T-cell (primary cell): ENCODE measurements around the gene UBFD1. TPM values are rescaled to one million over a fixed set of nuclear protein-coding genes. Genes with fewer than 3 reads are reported as not detected.

Experiments used
- ATAC-seq, 4 experiments: fragments of 200-7000 bp in 3 of 4; fragments of 150-1000 bp in 1 of 4; cut with Tn5 transposase; replicated peaks in 1 of 4; 1 replicate in 3 of 4; 2 replicates in 1 of 4; pipeline ENCODE4 v1.10.0; 2021; ENCODE audit warnings: moderate library complexity in 3 of 4, mild to moderate bottlenecking in 2 of 4, moderate number of reproducible peaks in 1 of 4
- CTCF ChIA-PET, 2 donors: fragments of 300-600 bp; sonication (Branson Sonifier 250); formaldehyde crosslinking; loops; one replicate each; lab custom pipeline; 2022; ENCODE audit warnings: antibody characterized with exemption in 2 of 2; lab: Charles Lee
- POLR2A ChIA-PET, 2 donors: fragments of 300-600 bp; sonication (Branson Sonifier 250); formaldehyde crosslinking; loops; one replicate each; lab custom pipeline; 2022; ENCODE audit warnings: antibody characterized with exemption in 2 of 2; lab: Charles Lee
- DNase-seq, 35 experiments: peaks; one replicate each; pipeline versions ENCODE4 v3.0.0 to v3.0.0-alpha.2; 2013 to 2023
- H3K27ac ChIP-seq: one replicate; pipeline ENCODE4 v1.5.1; 2013; ENCODE audit warnings: low read length
- H3K27me3 ChIP-seq, 2 experiments: replicated peaks in 1 of 2; 1 replicate in 1 of 2; 2 replicates in 1 of 2; pipeline versions ENCODE4 v1.6.1 to v1.7.0; 2013; ENCODE audit warnings: low read length in 1 of 2, mixed read lengths in 1 of 2; ENCODE audit not compliant: control insufficient read depth in 2 of 2, insufficient read depth in 2 of 2; ENCODE audit errors: extremely low read depth in 1 of 2
- H3K36me3 ChIP-seq, 2 donors: 1 replicate in 1 of 2; 2 replicates in 1 of 2; pipeline versions ENCODE4 v1.6.1 to v1.7.0; 2013; ENCODE audit warnings: low read length in 1 of 2; ENCODE audit not compliant: control insufficient read depth in 2 of 2, insufficient read depth in 1 of 2; ENCODE audit errors: extremely low read depth in 1 of 2
- H3K4me1 ChIP-seq, 2 experiments: 1 replicate in 1 of 2; 2 replicates in 1 of 2; pipeline versions ENCODE4 v1.6.1 to v1.7.0; 2013; ENCODE audit warnings: low read length in 2 of 2, mixed read lengths in 1 of 2; ENCODE audit not compliant: insufficient read depth in 2 of 2, control insufficient read depth in 1 of 2; ENCODE audit errors: extremely low read depth in 1 of 2
- H3K4me3 ChIP-seq, 2 donors: 1 replicate in 1 of 2; 2 replicates in 1 of 2; pipeline versions ENCODE4 v1.5.1 to v1.7.0; 2013; ENCODE audit warnings: mild to moderate bottlenecking in 2 of 2, low read length in 1 of 2, moderate library complexity in 1 of 2; ENCODE audit not compliant: control insufficient read depth in 1 of 2; ENCODE audit errors: extremely low read depth in 1 of 2
- H3K9me3 ChIP-seq: 2 replicates; pipeline ENCODE4 v1.7.0; 2013
- H3K27ac Mint-ChIP-seq, 2 donors: one replicate each; pipeline ENCODE4 v1.8.0; 2020 to 2021; ENCODE audit warnings: mild to moderate bottlenecking in 2 of 2, mixed read lengths in 2 of 2
- H3K27me3 Mint-ChIP-seq, 2 donors: one replicate each; pipeline ENCODE4 v1.8.0; 2021 to 2022; ENCODE audit warnings: mixed read lengths in 2 of 2
- H3K36me3 Mint-ChIP-seq: one replicate; pipeline ENCODE4 v1.8.0; 2021; ENCODE audit warnings: mixed read lengths
- H3K4me1 Mint-ChIP-seq, 3 donors: one replicate each; pipeline ENCODE4 v1.8.0; 2020 to 2022; ENCODE audit warnings: mixed read lengths in 3 of 3, mild to moderate bottlenecking in 1 of 3
- H3K4me3 Mint-ChIP-seq, 3 donors: one replicate each; pipeline ENCODE4 v1.8.0; 2020 to 2022; ENCODE audit warnings: mild to moderate bottlenecking in 3 of 3, mixed read lengths in 3 of 3, moderate library complexity in 3 of 3
- H3K9me3 Mint-ChIP-seq, 3 donors: one replicate each; pipeline ENCODE4 v1.8.0; 2020 to 2022; ENCODE audit warnings: mixed read lengths in 3 of 3
- WGBS: methylation state at CpG from one replicate; pipeline ENCODE4 v1.1.5; 2013; ENCODE audit warnings: missing lambda C conversion rate; ENCODE audit not compliant: insufficient coverage; 5-methylcytosine and 5-hydroxymethylcytosine counted together
- total RNA-seq, 35 experiments: library from RNA in 6 of 35; stranded (reverse) in 6 of 35; fragments of 120-200 nt in 1 of 35; gene quantifications; one replicate each; pipeline versions ENCODE4 v1.2.1 to v1.2.4 and lab custom pipeline; 2013 to 2026

The UBFD1 gene
- total RNA-seq, 5 donors from 2014 or later (not counting 1 experiment from before 2014, with no cell fraction given): 43.6 to 49.1 (median 46.3) TPM

DNA sequence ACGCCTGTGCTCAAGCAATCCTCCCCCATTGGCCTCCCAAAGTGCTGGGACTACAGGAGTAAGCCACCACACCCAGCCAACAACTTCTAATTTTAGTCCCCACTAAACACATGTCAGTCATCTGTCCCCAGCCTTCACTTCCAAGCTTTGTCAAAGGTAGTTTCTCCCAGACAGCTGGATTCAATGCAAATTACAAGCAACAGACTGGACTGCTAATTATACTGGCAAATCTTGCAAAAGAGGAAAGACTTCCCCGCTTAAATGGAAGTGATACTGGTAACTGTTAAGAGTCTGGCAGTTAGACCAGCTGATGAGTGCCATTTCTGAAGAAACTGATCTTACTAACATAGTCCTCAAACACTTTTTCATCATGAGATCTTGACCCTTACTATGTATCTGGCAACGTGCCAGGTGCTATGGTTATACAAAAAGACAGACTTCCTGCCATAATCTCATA is 39.1 kb upstream of the UBFD1 start:
- no peaks in the 10 kb centered on the region for H3K9me3 ChIP-seq
- Mint-ChIP-seq H3K27ac (no peak overlapping the region), H3K9me3 (no peaks in the 10 kb centered on the region), H3K27me3 (no peaks in the 10 kb centered on the region), H3K4me1 (peaks cover 30 to 43% (median 32%) of the 10 kb centered on the region in 3 donors), H3K4me3 (no peak overlapping the region), H3K36me3 (peaks cover 27% of the 10 kb centered on the region)
- ATAC-seq: no peak
- WGBS: no CpG with 5 or more reads among the region's 3 CpGs
- CTCF ChIA-PET: no interaction called here
- POLR2A ChIA-PET: no interaction called here
- peaks cover 0 to 34% of the 10 kb centered on the region in 2 experiments for H3K4me1 ChIP-seq
- no peak overlapping the region for H3K27ac ChIP-seq
- H3K36me3 ChIP-seq: peaks cover 0 to 15% of the 10 kb centered on the region in 2 donors
- H3K27me3 ChIP-seq: no peaks in the 10 kb centered on the region
- H3K4me3 ChIP-seq: no peak overlapping the region
- DNase-seq: no peak

GRCh38 chr16:23519282-23519681 is 38.2 kb upstream of the UBFD1 start:
- DNase-seq (no peak), ATAC-seq (no peak)
- Histone ChIP-seq H3K4me1 (peaks cover 0 to 30% of the 10 kb centered on the region in 2 experiments), H3K9me3 (no peaks in the 10 kb centered on the region), H3K27me3 (no peaks in the 10 kb centered on the region), H3K36me3 (peaks cover 0 to 24% of the 10 kb centered on the region in 2 donors), H3K4me3 (no peak overlapping the region), H3K27ac (no peak overlapping the region)
- ChIA-PET POLR2A (no interaction called here), CTCF (no interaction called here)
- no peak overlapping the region for H3K4me3 Mint-ChIP-seq
- peaks cover 26 to 37% (median 29%) of the 10 kb centered on the region in 3 donors for H3K4me1 Mint-ChIP-seq
- no peaks in the 10 kb centered on the region for H3K9me3 Mint-ChIP-seq
- no peak overlapping the region for H3K27ac Mint-ChIP-seq
- 86% methylated on average over 1 of the region's 5 CpGs for WGBS
- peaks cover 36% of the 10 kb centered on the region for H3K36me3 Mint-ChIP-seq
- no peaks in the 10 kb centered on the region for H3K27me3 Mint-ChIP-seq

GRCh38 chr16:23520500-23520899 is 37.0 kb upstream of the UBFD1 start:
- Histone ChIP-seq H3K36me3 (peaks cover 5 to 36% of the 10 kb centered on the region in 2 donors), H3K4me3 (no peak overlapping the region), H3K9me3 (no peaks in the 10 kb centered on the region), H3K27ac (no peak overlapping the region), H3K4me1 (peaks cover 0 to 17% of the 10 kb centered on the region in 2 experiments), H3K27me3 (no peaks in the 10 kb centered on the region)
- Mint-ChIP-seq H3K27ac (no peak overlapping the region), H3K4me1 (peaks cover 14 to 25% (median 18%) of the 10 kb centered on the region in 3 donors), H3K36me3 (peaks cover 46% of the 10 kb centered on the region), H3K9me3 (no peaks in the 10 kb centered on the region), H3K4me3 (no peak overlapping the region), H3K27me3 (no peaks in the 10 kb centered on the region)
- POLR2A ChIA-PET: no interaction called here
- ATAC-seq (no peak), DNase-seq (no peak)
- WGBS: 100% methylated on average over 2 of the region's 4 CpGs
- CTCF ChIA-PET: no interaction called here

DNA sequence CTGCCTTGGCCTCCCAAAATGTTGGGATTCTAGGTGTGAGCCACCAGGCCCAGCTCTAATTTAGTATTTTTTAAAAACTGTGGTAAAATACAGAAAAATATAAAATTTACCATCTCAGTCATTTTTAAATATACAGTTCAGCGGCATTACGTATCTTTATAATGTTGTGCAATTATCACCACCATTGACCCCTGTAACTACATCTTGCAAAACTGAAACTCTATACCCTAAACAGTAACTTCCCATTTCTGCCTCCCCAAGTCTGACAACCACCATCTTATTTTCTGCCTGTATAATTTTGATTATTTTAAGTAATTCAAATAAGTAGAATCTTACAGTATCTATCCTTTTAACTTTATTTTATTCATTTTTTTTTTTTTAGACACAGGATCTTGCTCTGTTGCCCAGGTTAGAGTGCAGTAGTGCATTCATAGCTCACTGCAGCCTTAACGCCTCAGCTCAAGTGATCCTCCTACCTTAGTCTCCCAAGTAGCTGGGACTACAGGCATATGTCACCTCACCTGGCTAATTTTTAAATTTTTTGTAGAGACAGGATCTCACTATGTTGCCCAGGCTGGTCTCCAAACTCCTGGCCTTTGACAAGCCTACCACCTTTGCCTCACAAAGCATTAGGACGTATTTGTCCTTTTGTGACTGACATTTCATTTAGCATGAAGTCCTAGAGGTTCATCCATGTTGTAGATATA is 36.3 kb upstream of the UBFD1 start:
- DNase-seq (no peak), ATAC-seq (no peak)
- CTCF ChIA-PET: interaction anchor here in 1 of 2 donors (0.6 kb wide), 1 partner anchor 76 kb away, joined by 3 read pairs; no protein-coding TSS in a partner anchor
- Mint-ChIP-seq H3K4me1 (peaks cover 7 to 19% (median 11%) of the 10 kb centered on the region in 3 donors), H3K27ac (no peak overlapping the region), H3K27me3 (no peaks in the 10 kb centered on the region), H3K4me3 (no peak overlapping the region), H3K9me3 (no peaks in the 10 kb centered on the region), H3K36me3 (peaks cover 46% of the 10 kb centered on the region)
- H3K36me3 ChIP-seq: peaks cover 5 to 36% of the 10 kb centered on the region in 2 donors
- WGBS: 89% methylated on average over 1 of the region's 4 CpGs
- H3K27me3 ChIP-seq: no peaks in the 10 kb centered on the region
- no peak overlapping the region for H3K4me3 ChIP-seq
- POLR2A ChIA-PET: no interaction called here
- no peaks in the 10 kb centered on the region for H3K9me3 ChIP-seq
- H3K4me1 ChIP-seq: peaks cover 0 to 10% of the 10 kb centered on the region in 2 experiments
- H3K27ac ChIP-seq: no peak overlapping the region

- ChIA-PET POLR2A (no interaction called here), CTCF (interaction anchor here in 1 of 2 donors (0.6 to 1.0 kb wide), 2 partner anchors 14 to 59 kb away, joined by 3 read pairs; no protein-coding TSS in a partner anchor)
- 100% methylated on average over 1 of the region's 4 CpGs for WGBS
- Histone ChIP-seq H3K4me3 (no peak overlapping the region), H3K27me3 (no peaks in the 10 kb centered on the region), H3K4me1 (peaks cover 0 to 4% of the 10 kb centered on the region in 2 experiments), H3K9me3 (no peaks in the 10 kb centered on the region), H3K36me3 (peaks cover 6 to 37% of the 10 kb centered on the region in 2 donors), H3K27ac (no peak overlapping the region)
- no peak overlapping the region for H3K4me3 Mint-ChIP-seq
- H3K27ac Mint-ChIP-seq: no peak overlapping the region
- peaks cover 47% of the 10 kb centered on the region for H3K36me3 Mint-ChIP-seq
- H3K9me3 Mint-ChIP-seq: no peaks in the 10 kb centered on the region
- H3K4me1 Mint-ChIP-seq: peaks cover 0 to 13% (median 4%) of the 10 kb centered on the region in 3 donors
- DNase-seq (no peak), ATAC-seq (no peak)
- no peaks in the 10 kb centered on the region for H3K27me3 Mint-ChIP-seq
Observed at GRCh38 chr16:23521965-23522364, 35.6 kb upstream of the UBFD1 start.

DNA sequence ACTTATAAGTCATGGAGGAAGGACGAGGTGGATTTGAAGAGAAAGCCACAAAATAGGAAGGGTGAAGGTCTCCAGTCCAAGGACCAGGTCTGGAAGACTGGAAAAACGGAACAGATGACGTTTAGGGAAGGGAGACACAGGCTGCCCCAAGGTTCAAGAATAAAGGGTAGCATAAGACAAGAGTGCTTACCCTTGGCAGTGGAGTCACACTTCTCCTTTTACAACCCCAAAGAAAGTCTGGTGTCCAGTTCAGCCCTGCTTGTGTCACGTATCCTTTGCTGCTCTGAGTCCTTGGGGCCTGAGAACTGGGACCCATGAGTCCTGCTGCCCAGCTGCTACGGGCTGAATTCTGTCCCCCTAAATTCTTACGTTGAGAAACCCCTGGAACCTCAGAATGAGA is 34.2 kb upstream of the UBFD1 start:
- POLR2A ChIA-PET: no interaction called here
- CTCF ChIA-PET: no interaction called here
- no peaks in the 10 kb centered on the region for H3K27me3 Mint-ChIP-seq

More for the DNA sequence above, 34.2 kb upstream of the UBFD1 start:
- no peak for DNase-seq
- Mint-ChIP-seq H3K27ac (no peak overlapping the region), H3K4me3 (no peak overlapping the region), H3K4me1 (peaks cover 0 to 8% (median 2%) of the 10 kb centered on the region in 3 donors), H3K9me3 (no peaks in the 10 kb centered on the region), H3K36me3 (peaks cover 54% of the 10 kb centered on the region)
- H3K27ac ChIP-seq: no peak overlapping the region
- H3K4me3 ChIP-seq: no peak overlapping the region
- no peaks in the 10 kb centered on the region for H3K9me3 ChIP-seq
- H3K36me3 ChIP-seq: peaks cover 16 to 48% of the 10 kb centered on the region in 2 donors
- no peak for ATAC-seq
- no peaks in the 10 kb centered on the region for H3K27me3 ChIP-seq
- WGBS: 100% methylated on average over 3 of the region's 6 CpGs
- peaks cover 0 to under 1% of the 10 kb centered on the region in 2 experiments for H3K4me1 ChIP-seq
